Measurements from ENCODE around the gene KRT32. TPM values are rescaled to one million over a fixed set of nuclear protein-coding genes. Genes with fewer than 3 reads are reported as not detected.

The KRT32 gene
- polyA plus RNA-seq, 1 experiment = 0.40 TPM

- no peaks in the 10 kb centered on the region for H3K27me3 ChIP-seq (ENCODE audit: control insufficient read depth, insufficient read depth, low read length)
- H3K36me3 ChIP-seq (ENCODE audit: control insufficient read depth, insufficient read depth, low read length) = no peaks in the 10 kb centered on the region
- TF ChIP-seq, protein P1, sequence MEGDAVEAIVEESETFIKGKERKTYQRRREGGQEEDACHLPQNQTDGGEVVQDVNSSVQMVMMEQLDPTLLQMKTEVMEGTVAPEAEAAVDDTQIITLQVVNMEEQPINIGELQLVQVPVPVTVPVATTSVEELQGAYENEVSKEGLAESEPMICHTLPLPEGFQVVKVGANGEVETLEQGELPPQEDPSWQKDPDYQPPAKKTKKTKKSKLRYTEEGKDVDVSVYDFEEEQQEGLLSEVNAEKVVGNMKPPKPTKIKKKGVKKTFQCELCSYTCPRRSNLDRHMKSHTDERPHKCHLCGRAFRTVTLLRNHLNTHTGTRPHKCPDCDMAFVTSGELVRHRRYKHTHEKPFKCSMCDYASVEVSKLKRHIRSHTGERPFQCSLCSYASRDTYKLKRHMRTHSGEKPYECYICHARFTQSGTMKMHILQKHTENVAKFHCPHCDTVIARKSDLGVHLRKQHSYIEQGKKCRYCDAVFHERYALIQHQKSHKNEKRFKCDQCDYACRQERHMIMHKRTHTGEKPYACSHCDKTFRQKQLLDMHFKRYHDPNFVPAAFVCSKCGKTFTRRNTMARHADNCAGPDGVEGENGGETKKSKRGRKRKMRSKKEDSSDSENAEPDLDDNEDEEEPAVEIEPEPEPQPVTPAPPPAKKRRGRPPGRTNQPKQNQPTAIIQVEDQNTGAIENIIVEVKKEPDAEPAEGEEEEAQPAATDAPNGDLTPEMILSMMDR (IDR thresholded peaks at IDR 0.05; ENCODE audit: insufficient read depth, low read depth, low read length) = no peak
- ChIA-PET POLR2A (no interaction called here), CTCF (interaction anchor here (1.0 to 3.7 kb wide), 2 partner anchors 12 to 77 kb away, joined by 3 to 17 read pairs; no protein-coding TSS in a partner anchor)
- H3K4me3 ChIP-seq (ENCODE audit: low read depth, low read length) = no peak overlapping the region
- no peak for DNase-seq (ENCODE audit: low read depth)
These were observed 16.3 kb upstream of the KRT32 start for GRCh38 chr17:41483531-41483930.

DNA sequence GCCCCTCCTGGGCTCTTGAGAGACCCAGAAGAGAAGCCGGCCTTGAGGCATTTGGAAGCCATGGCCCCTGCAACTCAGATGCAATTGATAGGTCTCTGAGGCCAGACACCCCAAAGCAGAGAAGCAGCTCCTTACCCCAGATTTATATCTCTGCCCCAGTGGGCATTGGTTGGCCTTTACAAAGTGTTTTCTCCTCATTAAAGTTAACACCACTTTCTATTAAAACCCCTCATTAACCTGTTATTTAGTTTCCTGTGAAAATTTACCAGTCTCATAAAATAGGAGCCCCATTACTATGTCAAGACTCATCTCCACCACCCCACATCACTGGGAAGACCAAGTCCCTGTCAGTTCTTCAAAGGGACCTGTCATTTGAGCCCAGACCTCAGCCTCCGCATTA lies 13.8 kb upstream of the KRT32 start, which contains the start of gene KRT35:
Gene KRT35 (minus strand): TSS at position 116 of the 400 bp plus-strand sequence. CDS start 54 bp downstream, at position 62.
- Histone ChIP-seq H3K27me3 (ENCODE audit: control insufficient read depth, insufficient read depth, low read length) (no peaks in the 10 kb centered on the region), H3K36me3 (ENCODE audit: control insufficient read depth, insufficient read depth, low read length) (no peaks in the 10 kb centered on the region), H3K4me3 (ENCODE audit: low read depth, low read length) (no peak within 1 kb of the TSS)
- TF ChIP-seq, protein P1 (IDR thresholded peaks at IDR 0.05; ENCODE audit: insufficient read depth, low read depth, low read length) = no peak
- no peak for DNase-seq (ENCODE audit: low read depth)
- ChIA-PET POLR2A (no interaction called here), CTCF (interaction anchor here (0.7 kb wide), 1 partner anchor 56 kb away, joined by 3 read pairs; the partner anchor contains the start of gene KRT37)

DNA sequence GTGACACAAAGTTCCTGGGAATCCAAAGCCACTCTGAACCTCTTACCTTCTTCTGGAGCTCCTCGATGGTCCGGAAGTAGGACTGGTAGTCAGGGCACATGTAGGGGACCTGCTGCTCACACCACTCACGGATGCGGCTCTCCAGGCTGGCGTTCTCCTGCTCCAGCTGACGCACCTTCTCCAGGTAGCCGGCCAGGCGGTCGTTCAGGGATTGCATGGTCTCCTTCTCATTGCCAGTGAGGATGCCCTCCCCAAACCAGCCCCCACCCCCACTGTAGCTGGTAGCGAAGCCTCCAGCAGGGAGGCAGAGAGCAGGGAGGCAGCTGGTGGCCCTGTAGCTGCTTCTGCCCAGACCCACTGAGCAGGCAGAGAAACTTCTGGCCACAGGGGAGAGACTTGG lies 13.4 kb upstream of the KRT32 start:
- ChIA-PET CTCF (interaction anchor here (0.7 to 1.1 kb wide), 2 partner anchors 9 to 56 kb away, joined by 3 to 4 read pairs; partner anchors contain the start of genes KRT36 and KRT37), POLR2A (no interaction called here)
- TF ChIP-seq, protein P1 (IDR thresholded peaks at IDR 0.05; ENCODE audit: insufficient read depth, low read depth, low read length) = no peak
- no peak for DNase-seq (ENCODE audit: low read depth)
- Histone ChIP-seq H3K27me3 (ENCODE audit: control insufficient read depth, insufficient read depth, low read length) (no peaks in the 10 kb centered on the region), H3K36me3 (ENCODE audit: control insufficient read depth, insufficient read depth, low read length) (no peaks in the 10 kb centered on the region), H3K4me3 (ENCODE audit: low read depth, low read length) (no peak overlapping the region)

DNA sequence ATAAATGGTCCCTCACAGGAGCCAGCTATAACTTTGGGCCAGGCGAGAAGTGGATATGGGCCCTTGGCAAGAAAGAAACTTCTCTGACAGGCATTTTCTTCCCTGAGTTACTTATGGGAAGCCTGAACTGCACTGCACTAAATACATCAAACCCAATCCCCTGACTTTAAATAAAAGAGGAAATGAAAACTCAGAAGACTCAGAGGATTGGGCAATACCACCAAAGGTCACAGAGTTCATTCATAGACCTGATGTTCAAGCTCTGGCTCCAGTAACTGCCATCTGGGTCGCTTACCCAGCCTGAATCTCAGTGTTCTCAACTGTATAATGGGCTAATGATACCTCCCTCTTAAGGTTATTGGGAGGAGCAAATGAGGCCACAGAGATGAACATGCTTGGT lies 12.9 kb upstream of the KRT32 start:
- CTCF ChIA-PET = interaction anchor here (0.8 to 1.1 kb wide), 2 partner anchors 9 to 168 kb away, joined by 3 to 4 read pairs; partner anchors contain the start of gene KRT36
- no peak for DNase-seq (ENCODE audit: low read depth)
- Histone ChIP-seq H3K36me3 (ENCODE audit: control insufficient read depth, insufficient read depth, low read length) (no peaks in the 10 kb centered on the region), H3K4me3 (ENCODE audit: low read depth, low read length) (no peak overlapping the region), H3K27me3 (ENCODE audit: control insufficient read depth, insufficient read depth, low read length) (no peaks in the 10 kb centered on the region)
- TF ChIP-seq, protein P1 (IDR thresholded peaks at IDR 0.05; ENCODE audit: insufficient read depth, low read depth, low read length) = no peak
- POLR2A ChIA-PET = no interaction called here

- DNase-seq (ENCODE audit: low read depth) = no peak
- CTCF ChIA-PET = interaction anchor here (1.3 kb wide), 1 partner anchor 8 kb away, joined by 3 read pairs; no protein-coding TSS in a partner anchor
- Histone ChIP-seq H3K4me3 (ENCODE audit: low read depth, low read length) (no peak overlapping the region), H3K36me3 (ENCODE audit: control insufficient read depth, insufficient read depth, low read length) (no peaks in the 10 kb centered on the region), H3K27me3 (ENCODE audit: control insufficient read depth, insufficient read depth, low read length) (no peaks in the 10 kb centered on the region)
- TF ChIP-seq, protein P1 (IDR thresholded peaks at IDR 0.05; ENCODE audit: insufficient read depth, low read depth, low read length) = no peak
- POLR2A ChIA-PET = interaction anchor here (0.8 kb wide), 1 partner anchor 16 kb away, joined by 3 read pairs; no protein-coding TSS in a partner anchor
These were observed 11.1 kb upstream of the KRT32 start for GRCh38 chr17:41478237-41478636.

Measured in BJ (cell line).